PC-9 (cell line): Measurements from ENCODE around the gene CPED1. TPM values are rescaled to one million over a fixed set of nuclear protein-coding genes. Genes with fewer than 3 reads are reported as not detected.
A peak's percentile ranks its signal among the peaks of the same experiment; 100 is the strongest.

Experiments used
- BruUV-seq: library from RNA; stranded (reverse); fragments of 400-500 nt; replicated peaks from 2 replicates; lab custom pipeline; 2021; lab: Mats Ljungman, UMichigan
- CTCF ChIA-PET: fragments of 300-600 bp; sonication (Branson Sonifier 250); formaldehyde crosslinking; loops from one replicate; lab custom pipeline; 2022; ENCODE audit warnings: antibody characterized with exemption; lab: Charles Lee
- POLR2A ChIA-PET: fragments of 300-600 bp; sonication (Branson Sonifier 250); formaldehyde crosslinking; loops from one replicate; lab custom pipeline; 2022; ENCODE audit warnings: antibody characterized with exemption; ENCODE audit not compliant: unreplicated experiment; lab: Charles Lee
- DNase-seq, 2 experiments: peaks; one replicate each; pipeline versions ENCODE4 v3.0.0 to v3.0.0-alpha.2; 2015 to 2022; ENCODE audit warnings: mixed read lengths in 1 of 2
- H2AFZ ChIP-seq: fragments of 200-600 bp; sonication (generic); 2 replicates; pipeline ENCODE4 v1.8.1; 2017; ENCODE audit warnings: antibody characterized with exemption
- H3F3A ChIP-seq: fragments of 200-600 bp; sonication (generic); 2 replicates; pipeline ENCODE4 v1.8.1; 2017; ENCODE audit warnings: antibody characterized with exemption, mild to moderate bottlenecking, low read depth; ENCODE audit not compliant: insufficient read depth
- H3K27ac ChIP-seq: fragments of 200-600 bp; sonication (generic); 2 replicates; pipeline ENCODE4 v1.6.1; 2016; ENCODE audit warnings: mixed run types
- H3K27me3 ChIP-seq: fragments of 200-600 bp; sonication (generic); 2 replicates; pipeline ENCODE4 v1.6.1; 2016; ENCODE audit warnings: low read depth, mixed run types; ENCODE audit not compliant: insufficient read depth
- H3K36me3 ChIP-seq: fragments of 200-600 bp; sonication (generic); 2 replicates; pipeline ENCODE4 v1.6.1; 2016; ENCODE audit warnings: low read depth, mixed run types
- H3K4me1 ChIP-seq: fragments of 200-600 bp; sonication (generic); replicated peaks from 2 replicates; pipeline ENCODE4 v1.6.1; 2016; ENCODE audit warnings: mixed run types; ENCODE audit not compliant: insufficient read depth
- H3K4me2 ChIP-seq: fragments of 200-600 bp; sonication (generic); 2 replicates; pipeline ENCODE4 v1.6.1; 2017; ENCODE audit warnings: mixed run types
- H3K4me3 ChIP-seq: fragments of 200-600 bp; sonication (generic); 2 replicates; pipeline ENCODE4 v1.6.1; 2016; ENCODE audit warnings: mixed run types
- H3K79me2 ChIP-seq: fragments of 200-600 bp; sonication (generic); 2 replicates; pipeline ENCODE4 v1.6.1; 2017; ENCODE audit warnings: low read depth, mixed run types
- H3K9me2 ChIP-seq: fragments of 200-600 bp; sonication (generic); 2 replicates; pipeline ENCODE4 v1.8.1; 2017; ENCODE audit warnings: mild to moderate bottlenecking; ENCODE audit not compliant: insufficient read depth
- H3K9me3 ChIP-seq: fragments of 200-600 bp; sonication (generic); 2 replicates; pipeline ENCODE4 v1.8.1; 2016; ENCODE audit warnings: low read depth; ENCODE audit not compliant: insufficient read depth
- H4K20me1 ChIP-seq: fragments of 200-600 bp; sonication (generic); 2 replicates; pipeline ENCODE4 v1.8.1; 2017; ENCODE audit not compliant: insufficient read depth
- CTCF ChIP-seq: fragments of 200-600 bp; sonication (generic); conservative IDR thresholded peaks from 2 replicates; pipeline ENCODE4 v1.6.1; 2017; ENCODE audit warnings: mixed run types, antibody characterized with exemption, mild to moderate bottlenecking, moderate library complexity
- EZH2 ChIP-seq: fragments of 200-600 bp; sonication (generic); IDR thresholded peaks from 2 replicates; pipeline ENCODE4 v1.8.0; 2017; ENCODE audit warnings: antibody characterized with exemption, low read depth
- intact Hi-C: fragments of 100-400 bp; cut with micrococcal nuclease; formaldehyde crosslinking; loops from one replicate; pipeline ENCODE4 v1.10.0; 2022; ENCODE audit not compliant: unreplicated experiment
- total RNA-seq: library from RNA; stranded (reverse); gene quantifications from 2 replicates; pipeline ENCODE4 v1.2.3, GENCODE V29; 2021

CPED1 gene
- total RNA-seq, 1 experiment from 2014 or later, result 2.4 TPM

GRCh38 chr7:121306565-121306964 is 318.1 kb downstream of the CPED1 start:
- CTCF ChIA-PET, result no interaction called here
- no peak for TF ChIP-seq EZH2
- TF ChIP-seq CTCF, result no peak
- H3K79me2 ChIP-seq, result no peaks in the 10 kb centered on the region
- BruUV-seq, result no TSS peak
- intact Hi-C loops, result no loop called here
- no peaks in the 10 kb centered on the region for H3K4me1 ChIP-seq
- H3K27ac ChIP-seq, result no peak overlapping the region
- H3F3A ChIP-seq, result no peaks in the 10 kb centered on the region
- no peaks in the 10 kb centered on the region for H3K9me3 ChIP-seq
- H3K27me3 ChIP-seq, result no peaks in the 10 kb centered on the region
- POLR2A ChIA-PET, result no interaction called here
- no peak overlapping the region for H3K4me2 ChIP-seq
- H2AFZ ChIP-seq, result no peak overlapping the region
- no peak overlapping the region for H3K4me3 ChIP-seq
- no peaks in the 10 kb centered on the region for H4K20me1 ChIP-seq
- H3K36me3 ChIP-seq, result no peaks in the 10 kb centered on the region
- H3K9me2 ChIP-seq, result no peaks in the 10 kb centered on the region; the same call in 1 of the 2 replicates
- DNase-seq, result no peak

GRCh38 chr7:121307021-121307574 is 318.6 kb downstream of the CPED1 start:
- ChIA-PET CTCF (no interaction called here), POLR2A (no interaction called here)
- no peaks in the 10 kb centered on the region for H3K4me1 ChIP-seq
- H3K4me2 ChIP-seq, result no peak overlapping the region
- no peaks in the 10 kb centered on the region for H3K27me3 ChIP-seq
- no TSS peak for BruUV-seq
- H3K36me3 ChIP-seq, result no peaks in the 10 kb centered on the region
- intact Hi-C loops, result no loop called here
- no peak for DNase-seq
- H4K20me1 ChIP-seq, result no peaks in the 10 kb centered on the region
- H3K4me3 ChIP-seq, result no peak overlapping the region
- H3K79me2 ChIP-seq, result no peaks in the 10 kb centered on the region
- H3K9me3 ChIP-seq, result no peaks in the 10 kb centered on the region
- no peaks in the 10 kb centered on the region for H3F3A ChIP-seq
- H2AFZ ChIP-seq, result no peak overlapping the region
- TF ChIP-seq CTCF (no peak), EZH2 (no peak)
- H3K27ac ChIP-seq, result no peak overlapping the region
- H3K9me2 ChIP-seq, result no peaks in the 10 kb centered on the region; the same call in 1 of the 2 replicates

- CTCF ChIA-PET, result interaction anchor here (1.1 kb wide), 1 partner anchor 181 kb away, joined by 3 read pairs; no protein-coding TSS in a partner anchor
- H3K9me2 ChIP-seq, result no peaks in the 10 kb centered on the region
- no peak overlapping the region for H3K4me3 ChIP-seq
- H3K36me3 ChIP-seq, result no peaks in the 10 kb centered on the region
- no peaks in the 10 kb centered on the region for H3K79me2 ChIP-seq
- H3K4me1 ChIP-seq, result peaks cover 9% of the 10 kb centered on the region
- TF ChIP-seq EZH2 (no peak), CTCF (no peak)
- no peak overlapping the region for H3K27ac ChIP-seq
- no peaks in the 10 kb centered on the region for H3K9me3 ChIP-seq
- DNase-seq, result peak in 1 of 2 experiments; percentile 69
- H2AFZ ChIP-seq, result no peak overlapping the region
- no peak overlapping the region for H3K4me2 ChIP-seq
- intact Hi-C loops, result no loop called here
- no TSS peak for BruUV-seq
- POLR2A ChIA-PET, result interaction anchor here (0.5 to 0.6 kb wide), 3 partner anchors 48 to 317 kb away, joined by 3 to 12 read pairs (median 7); no protein-coding TSS in a partner anchor
- no peaks in the 10 kb centered on the region for H3F3A ChIP-seq
- H4K20me1 ChIP-seq, result no peaks in the 10 kb centered on the region
- no peaks in the 10 kb centered on the region for H3K27me3 ChIP-seq
Observed at GRCh38 chr7:121313220-121313792, 324.8 kb downstream of the CPED1 start.
